Adrenal gland (tissue), 12 donors: ENCODE results near the gene AHDC1. TPM values are rescaled to one million over a fixed set of nuclear protein-coding genes. Genes with fewer than 3 reads are reported as not detected.

ENCODE experiments used
- DNase-seq, 7 donors: peaks; one replicate each; pipeline ENCODE4 v3.0.0-alpha.2; 2019 to 2020
- H3K27ac ChIP-seq, 5 donors: fragments of 200-600 bp; sonication (generic) in 4 of 5; 1 replicate in 3 of 5; 2 replicates in 2 of 5; pipeline versions ENCODE4 v1.5.1 to v1.8.0; 2016 to 2020; ENCODE audit warnings: mild to moderate bottlenecking in 1 of 5
- H3K27me3 ChIP-seq: fragments of 200-600 bp; 2 replicates; pipeline ENCODE4 v1.8.0; 2021
- H3K36me3 ChIP-seq, 2 donors: fragments of 200-600 bp; replicated peaks in 1 of 2; 1 replicate in 1 of 2; 2 replicates in 1 of 2; pipeline versions ENCODE4 v1.5.1 to v1.8.0; 2018 to 2022
- H3K4me1 ChIP-seq, 2 donors: fragments of 200-600 bp; replicated peaks in 1 of 2; 1 replicate in 1 of 2; 2 replicates in 1 of 2; pipeline versions ENCODE4 v1.5.1 to v1.8.0; 2018 to 2021
- H3K4me3 ChIP-seq, 4 donors: fragments of 200-600 bp; sonication (generic) in 3 of 4; one replicate each; pipeline ENCODE4 v1.5.1; 2016 to 2018
- H3K9me3 ChIP-seq, 3 donors: fragments of 200-600 bp; sonication (generic) in 1 of 3; replicated peaks in 1 of 3; 1 replicate in 2 of 3; 2 replicates in 1 of 3; pipeline versions ENCODE4 v1.5.1 to v1.8.0; 2016 to 2021
- POLR2A ChIP-seq, 2 donors: fragments of 450-650 bp; IDR thresholded peaks; one replicate each; pipeline ENCODE4 v1.6.1; 2017; ENCODE audit warnings: antibody characterized with exemption in 2 of 2, mild to moderate bottlenecking in 2 of 2, moderate library complexity in 1 of 2
- WGBS, 4 donors: extraction: QIAGEN DNeasy Blood & Tissue Kit in 2 of 4; methylation state at CpG; one replicate each; pipeline versions ENCODE4 v1.1.5 to v1.1.7; 2013 to 2017; 5-methylcytosine and 5-hydroxymethylcytosine counted together
- intact Hi-C, 2 donors: fragments of 100-400 bp; cut with DNase I; formaldehyde crosslinking; loops; one replicate each; pipeline versions ENCODE4 v1.14.1 to v1.15.0; 2022 to 2023
- polyA plus RNA-seq, 3 donors: library from polyadenylated mRNA; stranded (reverse); fragments of 200-250 nt in 2 of 3; fragments of 350-450 nt in 1 of 3; fragmentation: Illumina TruSeq in 1 of 3; extraction: RNeasy Lipid Tissue Mini Kit (QIAGEN cat#74804) in 1 of 3; gene quantifications; one replicate each; pipeline ENCODE4 v1.2.3, GENCODE V29; 2013 to 2014
- total RNA-seq, 9 donors: library from RNA; depleted of rRNA in 4 of 9; stranded (reverse); fragments of >200 nt in 4 of 9; fragments of 120-200 nt in 1 of 9; fragmentation: NEBNext Ultra II Directional in 1 of 9; extraction: Animal tissue kit (Norgen Biotek cat#: 25700) in 1 of 9; gene quantifications; one replicate each; pipeline versions ENCODE4 v1.1.0 to v1.2.4, GENCODE V29; 2013 to 2023
- TF ChIP-seq, protein P1 (sequence below), 6 experiments: fragments of 450-650 bp in 4 of 6; fragments of 200-600 bp in 2 of 6; sonication (generic) in 1 of 6; IDR thresholded peaks; 1 replicate in 5 of 6; 2 replicates in 1 of 6; pipeline versions ENCODE4 v1.5.1 to v1.8.0; 2016 to 2021; ENCODE audit warnings: antibody characterized with exemption in 6 of 6, mild to moderate bottlenecking in 2 of 6, moderate library complexity in 1 of 6
- donor health status: healthy with polysubstance abuse.
- donor health status: Bipolar disorder and iron deficiency.
- donor health status: DM: yes; HTN: yes; CAD: no.
- donor health status: DM: no; HTN: no; CAD: no.
- donor health status: DM: no; HTN: no; CAD: no.
- donor health status: DM: yes; HTN: yes; CAD: no.

The AHDC1 gene
- total and polyA plus RNA-seq, 12 donors = 10.4 to 111 (median 61.3) TPM

DNA sequence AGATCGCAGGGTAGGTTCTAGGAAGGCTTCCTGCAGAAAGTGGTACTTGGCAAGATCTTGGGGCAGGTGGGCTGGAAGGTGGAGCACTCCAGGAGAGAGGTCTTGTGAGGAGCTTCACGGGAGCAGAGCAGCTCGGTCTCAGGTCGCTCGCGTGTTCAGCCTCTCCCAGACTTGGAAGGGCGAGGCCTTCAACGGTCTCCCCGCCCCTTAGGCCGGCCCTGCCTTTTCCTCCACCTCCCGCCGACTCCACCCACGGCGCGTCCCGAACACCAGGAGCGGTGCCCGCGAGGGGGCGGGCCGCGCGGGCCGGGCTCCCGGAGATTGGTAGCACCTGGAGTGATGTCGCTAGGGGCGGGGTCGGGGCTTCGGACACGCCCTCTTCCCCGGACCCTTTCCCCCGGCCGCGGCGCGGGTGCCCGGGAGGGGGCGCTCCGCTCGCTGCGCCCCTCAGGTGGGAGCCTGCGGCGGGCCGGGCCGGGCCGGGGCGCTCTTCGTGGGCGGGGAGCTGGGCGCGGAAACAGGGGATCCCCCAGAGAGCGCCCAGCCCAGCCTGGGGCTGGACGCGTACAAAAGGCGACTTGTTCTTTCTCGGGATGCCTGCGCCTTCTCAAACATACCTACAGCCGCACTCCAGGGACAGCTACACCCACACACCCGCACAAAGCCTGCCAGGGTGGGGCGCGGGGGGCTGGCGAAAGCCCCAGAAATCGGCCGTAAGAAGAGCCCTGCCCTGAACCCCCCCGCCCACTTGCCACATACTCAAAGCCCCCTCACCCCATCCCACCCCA, 35.5 kb downstream of the AHDC1 start:
- DNase-seq = peak; percentile 97 to 98 (median 97)
- Histone ChIP-seq H3K4me1 (peaks cover 90 to 96% of the 10 kb centered on the region in 2 donors), H3K27me3 (no peaks in the 10 kb centered on the region), H3K9me3 (no peaks in the 10 kb centered on the region), H3K36me3 (no peaks in the 10 kb centered on the region), H3K4me3 (peak overlapping the region in 1 of 4 donors; percentile 50), H3K27ac (peak overlapping the region; percentile 51 to 96 (median 90))
- TF ChIP-seq, protein P1, sequence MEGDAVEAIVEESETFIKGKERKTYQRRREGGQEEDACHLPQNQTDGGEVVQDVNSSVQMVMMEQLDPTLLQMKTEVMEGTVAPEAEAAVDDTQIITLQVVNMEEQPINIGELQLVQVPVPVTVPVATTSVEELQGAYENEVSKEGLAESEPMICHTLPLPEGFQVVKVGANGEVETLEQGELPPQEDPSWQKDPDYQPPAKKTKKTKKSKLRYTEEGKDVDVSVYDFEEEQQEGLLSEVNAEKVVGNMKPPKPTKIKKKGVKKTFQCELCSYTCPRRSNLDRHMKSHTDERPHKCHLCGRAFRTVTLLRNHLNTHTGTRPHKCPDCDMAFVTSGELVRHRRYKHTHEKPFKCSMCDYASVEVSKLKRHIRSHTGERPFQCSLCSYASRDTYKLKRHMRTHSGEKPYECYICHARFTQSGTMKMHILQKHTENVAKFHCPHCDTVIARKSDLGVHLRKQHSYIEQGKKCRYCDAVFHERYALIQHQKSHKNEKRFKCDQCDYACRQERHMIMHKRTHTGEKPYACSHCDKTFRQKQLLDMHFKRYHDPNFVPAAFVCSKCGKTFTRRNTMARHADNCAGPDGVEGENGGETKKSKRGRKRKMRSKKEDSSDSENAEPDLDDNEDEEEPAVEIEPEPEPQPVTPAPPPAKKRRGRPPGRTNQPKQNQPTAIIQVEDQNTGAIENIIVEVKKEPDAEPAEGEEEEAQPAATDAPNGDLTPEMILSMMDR (IDR thresholded peaks at IDR 0.05) = peak; percentile 25 to 80 (median 50)
- TF ChIP-seq POLR2A (IDR thresholded peaks at IDR 0.05) = peak in 1 of 2 donors; percentile 87
- intact Hi-C loops = no loop called here
- WGBS, 4 donors = 2 to 4% (median 3%) methylated on average over 12 to 65 of the region's 65 CpGs

GRCh38 chr1:27567971-27568299, 36.0 kb downstream of the AHDC1 start:
- peak overlapping the region in 1 of 4 donors; percentile 50 for H3K4me3 ChIP-seq

DNA sequence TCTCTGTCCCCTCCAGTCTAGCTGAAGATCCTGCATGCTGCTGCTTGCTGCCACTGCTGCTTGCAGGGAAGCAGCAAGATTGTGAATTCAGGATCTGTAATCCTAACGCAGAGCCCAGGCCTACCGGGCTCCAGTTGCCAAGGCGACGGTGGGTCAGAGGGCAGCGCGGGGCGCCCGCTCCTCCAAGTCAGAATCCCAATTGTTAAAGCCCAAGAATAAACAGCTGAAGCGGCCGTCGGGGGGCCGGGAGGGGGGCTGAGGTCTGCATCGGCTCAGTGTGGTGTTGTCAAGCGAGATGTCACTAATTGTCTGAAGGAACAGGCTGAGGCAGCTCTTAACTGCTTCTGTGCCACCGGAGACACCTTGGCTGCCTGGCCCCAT, 36.8 kb downstream of the AHDC1 start:
- peaks cover 90 to 96% of the 10 kb centered on the region in 2 donors for H3K4me1 ChIP-seq
- DNase-seq = no peak
- TF ChIP-seq, protein P1 (IDR thresholded peaks at IDR 0.05) = no peak
- H3K36me3 ChIP-seq = no peaks in the 10 kb centered on the region
- no peak overlapping the region for H3K4me3 ChIP-seq
- WGBS, 4 donors = 31 to 43% (median 42%) methylated on average over 10 to 15 of the region's 15 CpGs
- intact Hi-C loops = no loop called here
- H3K9me3 ChIP-seq = no peaks in the 10 kb centered on the region
- peak overlapping the region in 3 of 5 donors; percentile 53 to 96 (median 90) for H3K27ac ChIP-seq
- H3K27me3 ChIP-seq = no peaks in the 10 kb centered on the region

More at GRCh38 chr1:27567971-27568299, 36.0 kb downstream of the AHDC1 start:
- Histone ChIP-seq H3K27ac (peak overlapping the region in 3 of 5 donors; percentile 53 to 96 (median 90)), H3K36me3 (no peaks in the 10 kb centered on the region), H3K9me3 (no peaks in the 10 kb centered on the region), H3K27me3 (no peaks in the 10 kb centered on the region), H3K4me1 (peaks cover 90 to 96% of the 10 kb centered on the region in 2 donors)
- intact Hi-C loops = no loop called here
- no peak for TF ChIP-seq POLR2A (IDR thresholded peaks at IDR 0.05)
- TF ChIP-seq, protein P1 (IDR thresholded peaks at IDR 0.05) = no peak
- no peak for DNase-seq
- WGBS, 4 donors = 55 to 68% (median 65%) methylated on average over 5 to 8 of the region's 8 CpGs

GRCh38 chr1:27566462-27567145, 37.3 kb downstream of the AHDC1 start:
- TF ChIP-seq, protein P1 (IDR thresholded peaks at IDR 0.05) = no peak
- no peak for TF ChIP-seq POLR2A (IDR thresholded peaks at IDR 0.05)
- 41 to 56% (median 46%) methylated on average over 8 to 13 of the region's 13 CpGs for WGBS, 4 donors

More at GRCh38 chr1:27566462-27567145, 37.3 kb downstream of the AHDC1 start:
- Histone ChIP-seq H3K36me3 (no peaks in the 10 kb centered on the region), H3K27ac (peak overlapping the region in 4 of 5 donors; percentile 86 to 96 (median 90)), H3K27me3 (no peaks in the 10 kb centered on the region), H3K4me1 (peaks cover 90 to 96% of the 10 kb centered on the region in 2 donors), H3K9me3 (no peaks in the 10 kb centered on the region), H3K4me3 (no peak overlapping the region)
- intact Hi-C loops = no loop called here
- DNase-seq = peak in 1 of 7 donors; percentile 27
